ENCODE results near the gene INSM2. TPM values are rescaled to one million over a fixed set of nuclear protein-coding genes. Genes with fewer than 3 reads are reported as not detected.

INSM2 gene
- total and polyA plus RNA-seq, 2 of the 13 experiments (the other 11 are each of a cell fraction or from before 2014, with no cell fraction given): not detected

DNA sequence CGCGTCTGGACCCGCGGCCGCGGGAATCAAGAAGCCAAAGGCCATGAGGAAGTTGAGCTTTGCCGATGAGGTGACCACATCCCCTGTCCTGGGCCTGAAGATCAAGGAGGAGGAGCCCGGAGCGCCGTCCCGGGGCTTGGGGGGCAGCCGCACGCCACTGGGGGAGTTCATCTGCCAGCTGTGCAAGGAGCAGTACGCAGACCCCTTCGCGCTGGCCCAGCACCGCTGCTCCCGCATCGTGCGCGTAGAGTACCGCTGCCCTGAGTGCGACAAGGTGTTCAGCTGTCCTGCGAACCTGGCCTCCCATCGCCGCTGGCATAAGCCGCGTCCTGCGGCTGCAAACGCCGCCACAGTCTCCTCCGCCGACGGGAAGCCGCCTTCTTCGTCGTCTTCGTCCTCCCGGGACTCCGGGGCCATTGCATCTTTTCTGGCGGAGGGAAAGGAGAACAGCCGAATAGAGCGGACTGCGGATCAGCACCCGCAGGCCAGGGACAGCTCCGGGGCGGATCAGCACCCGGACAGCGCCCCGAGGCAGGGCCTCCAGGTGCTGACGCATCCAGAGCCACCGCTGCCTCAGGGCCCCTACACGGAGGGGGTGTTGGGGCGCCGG is 1.0 kb downstream of the INSM2 start (continued):
- TF ChIP-seq RNF219 (CRISPR knock-in tag; IDR thresholded peaks at IDR 0.05): peak; percentile 100
- TF ChIP-seq SRSF4 (IDR thresholded peaks at IDR 0.05; ENCODE audit: low read depth, low read length, poor library complexity, severe bottlenecking): no peak
- TF ChIP-seq SP4 (CRISPR knock-in tag; IDR thresholded peaks at IDR 0.05): peak; percentile 100
- TF ChIP-seq, protein P1, sequence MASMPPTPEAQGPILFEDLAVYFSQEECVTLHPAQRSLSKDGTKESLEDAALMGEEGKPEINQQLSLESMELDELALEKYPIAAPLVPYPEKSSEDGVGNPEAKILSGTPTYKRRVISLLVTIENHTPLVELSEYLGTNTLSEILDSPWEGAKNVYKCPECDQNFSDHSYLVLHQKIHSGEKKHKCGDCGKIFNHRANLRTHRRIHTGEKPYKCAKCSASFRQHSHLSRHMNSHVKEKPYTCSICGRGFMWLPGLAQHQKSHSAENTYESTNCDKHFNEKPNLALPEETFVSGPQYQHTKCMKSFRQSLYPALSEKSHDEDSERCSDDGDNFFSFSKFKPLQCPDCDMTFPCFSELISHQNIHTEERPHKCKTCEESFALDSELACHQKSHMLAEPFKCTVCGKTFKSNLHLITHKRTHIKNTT (CRISPR knock-in tag; IDR thresholded peaks at IDR 0.05): 0 out of 2 replicates have a peak, but pooled peaks have one; percentile 76
- peak; percentile 100 for TF ChIP-seq CCDC6 (CRISPR knock-in tag; IDR thresholded peaks at IDR 0.05)
- no peak for TF ChIP-seq CEBPB (IDR thresholded peaks at IDR 0.05; ENCODE audit: borderline replicate concordance, low read depth, low read length)
- TF ChIP-seq, protein P2, sequence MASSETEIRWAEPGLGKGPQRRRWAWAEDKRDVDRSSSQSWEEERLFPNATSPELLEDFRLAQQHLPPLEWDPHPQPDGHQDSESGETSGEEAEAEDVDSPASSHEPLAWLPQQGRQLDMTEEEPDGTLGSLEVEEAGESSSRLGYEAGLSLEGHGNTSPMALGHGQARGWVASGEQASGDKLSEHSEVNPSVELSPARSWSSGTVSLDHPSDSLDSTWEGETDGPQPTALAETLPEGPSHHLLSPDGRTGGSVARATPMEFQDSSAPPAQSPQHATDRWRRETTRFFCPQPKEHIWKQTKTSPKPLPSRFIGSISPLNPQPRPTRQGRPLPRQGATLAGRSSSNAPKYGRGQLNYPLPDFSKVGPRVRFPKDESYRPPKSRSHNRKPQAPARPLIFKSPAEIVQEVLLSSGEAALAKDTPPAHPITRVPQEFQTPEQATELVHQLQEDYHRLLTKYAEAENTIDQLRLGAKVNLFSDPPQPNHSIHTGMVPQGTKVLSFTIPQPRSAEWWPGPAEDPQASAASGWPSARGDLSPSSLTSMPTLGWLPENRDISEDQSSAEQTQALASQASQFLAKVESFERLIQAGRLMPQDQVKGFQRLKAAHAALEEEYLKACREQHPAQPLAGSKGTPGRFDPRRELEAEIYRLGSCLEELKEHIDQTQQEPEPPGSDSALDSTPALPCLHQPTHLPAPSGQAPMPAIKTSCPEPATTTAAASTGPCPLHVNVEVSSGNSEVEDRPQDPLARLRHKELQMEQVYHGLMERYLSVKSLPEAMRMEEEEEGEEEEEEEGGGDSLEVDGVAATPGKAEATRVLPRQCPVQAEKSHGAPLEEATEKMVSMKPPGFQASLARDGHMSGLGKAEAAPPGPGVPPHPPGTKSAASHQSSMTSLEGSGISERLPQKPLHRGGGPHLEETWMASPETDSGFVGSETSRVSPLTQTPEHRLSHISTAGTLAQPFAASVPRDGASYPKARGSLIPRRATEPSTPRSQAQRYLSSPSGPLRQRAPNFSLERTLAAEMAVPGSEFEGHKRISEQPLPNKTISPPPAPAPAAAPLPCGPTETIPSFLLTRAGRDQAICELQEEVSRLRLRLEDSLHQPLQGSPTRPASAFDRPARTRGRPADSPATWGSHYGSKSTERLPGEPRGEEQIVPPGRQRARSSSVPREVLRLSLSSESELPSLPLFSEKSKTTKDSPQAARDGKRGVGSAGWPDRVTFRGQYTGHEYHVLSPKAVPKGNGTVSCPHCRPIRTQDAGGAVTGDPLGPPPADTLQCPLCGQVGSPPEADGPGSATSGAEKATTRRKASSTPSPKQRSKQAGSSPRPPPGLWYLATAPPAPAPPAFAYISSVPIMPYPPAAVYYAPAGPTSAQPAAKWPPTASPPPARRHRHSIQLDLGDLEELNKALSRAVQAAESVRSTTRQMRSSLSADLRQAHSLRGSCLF (CRISPR knock-in tag; IDR thresholded peaks at IDR 0.05; ENCODE audit: borderline replicate concordance): peak; percentile 100
- peak; percentile 100 for TF ChIP-seq HDAC2 (CRISPR knock-in tag; IDR thresholded peaks at IDR 0.05)
- TF ChIP-seq ZNF562 (CRISPR knock-in tag; IDR thresholded peaks at IDR 0.05; ENCODE audit: borderline replicate concordance): peak; percentile 100
- TF ChIP-seq ZBTB49 (CRISPR knock-in tag; IDR thresholded peaks at IDR 0.05; ENCODE audit: borderline replicate concordance): peak; percentile 100
- TF ChIP-seq FOXO1 (CRISPR knock-in tag; IDR thresholded peaks at IDR 0.05): peak; percentile 100
- TF ChIP-seq, protein P3, sequence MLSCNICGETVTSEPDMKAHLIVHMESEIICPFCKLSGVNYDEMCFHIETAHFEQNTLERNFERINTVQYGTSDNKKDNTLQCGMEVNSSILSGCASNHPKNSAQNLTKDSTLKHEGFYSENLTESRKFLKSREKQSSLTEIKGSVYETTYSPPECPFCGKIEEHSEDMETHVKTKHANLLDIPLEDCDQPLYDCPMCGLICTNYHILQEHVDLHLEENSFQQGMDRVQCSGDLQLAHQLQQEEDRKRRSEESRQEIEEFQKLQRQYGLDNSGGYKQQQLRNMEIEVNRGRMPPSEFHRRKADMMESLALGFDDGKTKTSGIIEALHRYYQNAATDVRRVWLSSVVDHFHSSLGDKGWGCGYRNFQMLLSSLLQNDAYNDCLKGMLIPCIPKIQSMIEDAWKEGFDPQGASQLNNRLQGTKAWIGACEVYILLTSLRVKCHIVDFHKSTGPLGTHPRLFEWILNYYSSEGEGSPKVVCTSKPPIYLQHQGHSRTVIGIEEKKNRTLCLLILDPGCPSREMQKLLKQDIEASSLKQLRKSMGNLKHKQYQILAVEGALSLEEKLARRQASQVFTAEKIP (CRISPR knock-in tag; IDR thresholded peaks at IDR 0.05; ENCODE audit: borderline replicate concordance): peak; percentile 100
- TF ChIP-seq NFE2L2 (IDR thresholded peaks at IDR 0.05; ENCODE audit: low read length): peak; percentile 34; the same call in 1 of the 2 replicates
- no peak for TF ChIP-seq CCAR2 (optimal IDR thresholded peaks at IDR 0.05; ENCODE audit: low read depth, low read length)

Data from HepG2 (cell line).